ENCODE data around the gene PAK5. TPM values are rescaled to one million over a fixed set of nuclear protein-coding genes. Genes with fewer than 3 reads are reported as not detected.
A peak's percentile ranks its signal among the peaks of the same experiment; 100 is the strongest.

PAK5 gene
- total RNA-seq, 1 experiment from 2014 or later: not detected

DNA sequence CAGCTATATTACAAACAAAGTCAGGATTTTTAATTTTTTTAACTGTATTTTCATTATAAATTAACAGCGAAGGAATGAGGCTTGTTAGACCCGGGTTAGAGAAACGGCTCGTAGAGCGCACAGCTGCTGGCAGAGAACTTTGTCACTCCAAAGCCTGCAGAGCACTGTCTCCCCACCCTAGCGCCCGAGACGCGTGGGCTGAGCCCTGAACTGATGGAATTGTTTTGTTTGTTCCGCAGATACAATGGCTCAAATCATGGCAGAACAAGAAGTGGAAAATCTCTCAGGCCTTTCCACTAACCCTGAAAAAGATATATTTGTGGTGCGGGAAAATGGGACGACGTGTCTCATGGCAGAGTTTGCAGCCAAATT, 323.7 kb downstream of the PAK5 start:
- Histone ChIP-seq H3K36me3 (no peaks in the 10 kb centered on the region), H3K27me3 (peaks cover 32% of the 10 kb centered on the region), H3K9me3 (no peaks in the 10 kb centered on the region), H3K4me3 (peak overlapping the region; percentile 28; the same call in 1 of the 2 replicates)
- DNase-seq: no peak

DNA sequence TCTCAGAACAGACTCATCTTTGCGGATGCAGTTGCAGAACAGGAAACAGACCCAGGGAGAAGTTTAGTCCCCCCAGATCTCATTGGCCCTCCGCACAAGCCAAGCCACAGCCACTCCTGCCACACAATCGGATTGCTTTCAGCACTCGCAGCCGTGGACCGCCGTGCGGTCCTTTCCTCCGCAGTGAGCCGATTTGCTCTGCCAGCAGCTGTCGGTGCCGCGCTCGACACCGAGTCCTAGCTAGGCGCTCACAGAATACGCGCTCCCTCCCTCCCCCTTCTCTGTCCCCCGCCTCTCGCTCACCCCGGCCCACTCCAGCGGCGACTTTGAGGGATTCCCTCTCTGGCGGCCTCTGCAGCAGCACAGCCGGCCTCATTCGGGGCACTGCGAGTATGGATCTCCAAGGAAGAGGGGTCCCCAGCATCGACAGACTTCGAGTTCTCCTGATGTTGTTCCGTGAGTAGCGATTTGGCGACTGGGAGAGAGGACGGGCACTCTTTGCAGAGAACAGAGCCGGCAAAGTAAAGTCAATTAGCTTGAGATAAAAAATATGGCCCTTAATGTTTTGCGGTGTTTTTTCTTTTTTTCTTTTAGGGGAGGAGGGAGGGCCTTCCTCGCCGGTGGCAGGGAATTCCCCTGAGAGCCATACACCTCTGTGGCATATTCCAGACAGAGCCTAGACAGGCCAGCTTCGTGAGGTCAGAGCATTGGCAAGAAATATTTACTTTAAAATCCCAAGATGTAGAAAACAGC, 324.2 kb downstream of the PAK5 start, which contains the start of gene LAMP5:
LAMP5 (plus strand) TSS at position 130 of the 753 bp plus-strand sequence; CDS start at position 393, 263 bp downstream.
- no peaks in the 10 kb centered on the region for H3K9me3 ChIP-seq
- DNase-seq: peak; percentile 73
- H3K27me3 ChIP-seq: peaks cover 32% of the 10 kb centered on the region
- peak within 1 kb of the TSS; percentile 28 for H3K4me3 ChIP-seq
- no peaks in the 10 kb centered on the region for H3K36me3 ChIP-seq

DNA sequence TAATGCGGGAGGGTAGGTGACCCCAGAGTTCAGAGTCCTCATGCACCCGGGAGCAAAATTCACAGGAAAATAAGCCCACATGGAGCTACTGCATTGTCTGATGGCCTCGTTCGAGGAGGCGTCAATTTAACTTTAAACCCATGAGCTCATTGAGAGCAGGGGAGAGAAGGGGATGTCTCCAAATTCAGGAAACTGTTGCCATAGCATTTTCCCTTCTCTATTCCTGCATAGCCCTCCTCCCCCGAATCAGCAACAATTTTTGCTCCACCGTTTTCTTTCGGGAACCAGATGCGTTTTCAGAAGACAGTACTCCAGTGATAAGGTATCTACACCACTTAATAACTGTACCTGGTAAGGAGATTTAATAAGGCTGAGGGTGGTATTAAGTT, 324.8 kb downstream of the PAK5 start:
- Histone ChIP-seq H3K9me3 (no peaks in the 10 kb centered on the region), H3K27me3 (peaks cover 32% of the 10 kb centered on the region), H3K36me3 (no peaks in the 10 kb centered on the region), H3K4me3 (peak overlapping the region; percentile 28; the same call in 1 of the 2 replicates)
- no peak for DNase-seq

DNA sequence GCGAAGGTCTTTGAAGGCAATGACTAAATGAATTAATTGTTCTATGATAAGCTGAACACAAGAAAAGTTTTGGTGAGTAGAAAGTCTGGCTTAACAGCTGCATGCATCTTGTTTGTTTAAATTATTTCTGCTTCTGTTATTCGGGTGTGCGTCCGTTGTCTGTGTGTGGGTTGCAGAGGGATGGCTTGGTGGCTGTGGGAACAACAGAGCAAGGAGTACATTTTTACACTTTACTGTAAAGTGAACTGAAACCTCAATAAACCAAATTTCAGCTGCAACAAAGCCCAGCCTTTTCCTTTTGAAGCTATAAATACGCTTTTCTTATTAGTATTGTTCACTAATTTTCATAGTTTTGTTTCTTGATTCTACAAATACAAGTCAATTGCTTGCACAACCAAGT, 328.0 kb downstream of the PAK5 start:
- Histone ChIP-seq H3K27me3 (peaks cover 28% of the 10 kb centered on the region), H3K9me3 (no peaks in the 10 kb centered on the region), H3K4me3 (no peak overlapping the region), H3K36me3 (no peaks in the 10 kb centered on the region)
- no peak for DNase-seq

DNA sequence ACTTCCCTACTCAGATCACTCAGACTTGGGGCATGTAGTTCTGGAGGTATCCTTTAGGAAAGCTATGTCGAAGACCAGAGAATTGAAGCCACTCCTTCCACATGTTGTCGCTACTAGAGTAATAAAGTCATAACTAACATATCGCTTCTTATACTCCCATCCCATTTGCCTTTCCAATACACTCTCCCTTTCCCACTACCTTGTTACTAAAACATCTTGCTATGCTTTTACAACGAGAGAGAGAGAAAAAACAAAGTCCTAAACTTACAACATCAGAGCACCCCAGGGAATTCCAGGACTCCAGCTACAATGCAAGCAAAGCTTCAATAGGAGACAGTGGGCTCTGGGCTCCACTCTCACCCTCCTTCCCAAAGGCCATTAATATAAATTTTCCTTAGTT, 329.6 kb downstream of the PAK5 start:
- H3K9me3 ChIP-seq: no peaks in the 10 kb centered on the region
- peaks cover 11% of the 10 kb centered on the region for H3K27me3 ChIP-seq
- no peak overlapping the region for H3K4me3 ChIP-seq
- no peaks in the 10 kb centered on the region for H3K36me3 ChIP-seq
- DNase-seq: no peak

DNA sequence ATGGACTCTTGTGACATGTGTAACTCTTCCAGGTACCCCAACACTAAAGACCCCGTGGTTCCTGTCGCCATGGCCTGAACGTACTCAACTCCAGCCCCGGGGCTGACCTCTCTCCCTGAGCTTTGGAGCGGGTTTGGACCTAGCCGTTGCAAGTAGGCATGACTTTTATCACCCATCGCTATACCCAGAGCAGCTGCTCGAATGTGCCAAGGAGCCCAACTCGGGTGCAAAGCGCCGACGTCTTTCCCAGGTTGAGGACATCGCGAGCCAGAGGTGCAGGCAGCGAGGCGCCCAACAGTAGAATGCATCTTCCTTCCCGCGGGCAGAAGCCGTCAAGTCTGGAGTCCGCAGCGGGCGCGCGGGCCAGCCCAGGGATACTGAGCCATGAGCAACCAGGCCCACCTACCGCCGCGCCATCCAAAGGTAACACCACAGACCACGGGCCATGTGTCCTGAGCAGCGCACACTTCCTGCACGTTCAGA, 330.1 kb downstream of the PAK5 start:
- no peaks in the 10 kb centered on the region for H3K36me3 ChIP-seq
- DNase-seq: no peak
- no peaks in the 10 kb centered on the region for H3K9me3 ChIP-seq
- no peak overlapping the region for H3K4me3 ChIP-seq
- peaks cover 6% of the 10 kb centered on the region for H3K27me3 ChIP-seq

DNA sequence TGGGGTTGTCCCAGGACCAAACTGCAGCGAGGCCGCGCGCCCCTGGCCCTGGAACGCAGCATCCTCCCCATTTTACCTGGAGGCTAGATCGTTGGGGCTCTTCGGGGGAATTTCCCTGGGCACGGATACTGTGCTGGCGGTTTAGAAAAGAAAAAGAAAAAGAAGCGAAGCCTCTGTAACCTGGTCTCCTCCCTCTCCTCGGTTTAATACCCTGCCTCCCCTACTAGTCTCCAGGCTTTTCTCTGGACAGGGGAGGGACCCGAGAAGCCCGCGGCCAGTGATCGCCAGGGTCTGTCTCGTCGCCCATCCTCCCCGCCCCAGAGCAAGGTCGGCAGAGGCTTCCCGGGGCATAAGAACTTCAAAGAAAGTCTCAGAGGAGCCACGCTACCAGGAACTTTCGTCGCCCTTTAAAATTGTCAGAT, 330.6 kb downstream of the PAK5 start:
- no peak for DNase-seq
- peaks cover 5% of the 10 kb centered on the region; the same call in 1 of the 2 replicates for H3K27me3 ChIP-seq
- no peak overlapping the region for H3K4me3 ChIP-seq
- H3K36me3 ChIP-seq: no peaks in the 10 kb centered on the region
- H3K9me3 ChIP-seq: no peaks in the 10 kb centered on the region

DNA sequence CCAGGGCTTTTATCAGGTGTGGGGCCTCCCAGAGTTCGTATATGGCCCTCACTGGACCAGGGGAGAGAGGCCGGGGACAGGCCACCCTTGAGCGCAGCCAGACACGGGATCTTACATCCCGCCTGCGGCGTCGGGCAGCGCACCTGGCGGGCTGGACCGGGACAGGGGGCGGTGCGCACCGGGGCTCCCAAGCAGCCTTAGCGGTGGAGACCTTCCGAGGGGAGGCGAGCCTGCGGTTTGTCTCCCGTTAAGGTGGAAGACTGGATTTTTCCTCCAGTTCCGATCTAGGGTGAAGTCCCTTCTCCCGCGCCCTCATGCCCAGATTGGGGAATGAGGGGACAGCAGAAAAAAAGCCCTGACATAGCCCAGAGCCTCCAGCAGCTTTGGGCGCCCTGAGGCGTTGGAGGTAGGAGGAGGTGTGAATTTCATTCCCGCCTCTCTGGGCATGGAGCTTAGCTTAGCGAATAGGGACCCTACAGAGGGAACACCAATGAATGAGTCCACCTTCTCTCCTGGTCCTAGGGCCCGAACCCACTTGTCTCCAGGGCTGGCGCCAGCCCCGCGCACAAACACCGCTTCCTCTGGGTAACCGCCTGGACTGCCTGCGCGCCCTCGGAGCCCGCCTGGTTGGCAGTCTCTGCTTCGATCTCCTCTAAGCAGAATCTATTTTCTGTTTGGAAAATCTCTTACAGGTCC, 331.2 kb downstream of the PAK5 start:
- Histone ChIP-seq H3K4me3 (no peak overlapping the region), H3K9me3 (no peaks in the 10 kb centered on the region), H3K36me3 (no peaks in the 10 kb centered on the region), H3K27me3 (peaks cover 5% of the 10 kb centered on the region; the same call in 1 of the 2 replicates)
- no peak for DNase-seq

DNA sequence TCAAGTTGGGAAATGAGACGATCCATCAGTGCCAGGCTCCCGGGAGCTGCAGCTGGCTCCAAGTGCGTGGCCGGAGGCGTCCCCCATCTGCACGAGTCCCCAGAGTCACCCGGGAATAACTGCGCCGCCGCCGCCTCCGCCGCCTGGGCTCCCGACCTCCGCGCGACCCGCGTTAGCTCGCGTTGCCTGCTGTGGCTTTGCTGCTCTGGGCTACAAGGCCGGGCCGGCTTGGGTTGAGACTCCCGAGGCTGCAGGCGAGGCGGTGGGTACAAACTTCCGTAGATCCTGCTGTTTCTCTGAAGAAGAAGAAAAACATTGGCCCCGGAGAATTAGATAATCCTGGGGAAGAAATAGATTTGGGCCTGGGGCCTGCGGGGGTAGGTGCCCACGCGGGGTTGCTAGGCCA, 331.9 kb downstream of the PAK5 start:
- no peak for DNase-seq
- H3K4me3 ChIP-seq: no peak overlapping the region
- H3K9me3 ChIP-seq: no peaks in the 10 kb centered on the region
- no peaks in the 10 kb centered on the region for H3K36me3 ChIP-seq
- no peaks in the 10 kb centered on the region; the same call in 1 of the 2 replicates for H3K27me3 ChIP-seq

DNA sequence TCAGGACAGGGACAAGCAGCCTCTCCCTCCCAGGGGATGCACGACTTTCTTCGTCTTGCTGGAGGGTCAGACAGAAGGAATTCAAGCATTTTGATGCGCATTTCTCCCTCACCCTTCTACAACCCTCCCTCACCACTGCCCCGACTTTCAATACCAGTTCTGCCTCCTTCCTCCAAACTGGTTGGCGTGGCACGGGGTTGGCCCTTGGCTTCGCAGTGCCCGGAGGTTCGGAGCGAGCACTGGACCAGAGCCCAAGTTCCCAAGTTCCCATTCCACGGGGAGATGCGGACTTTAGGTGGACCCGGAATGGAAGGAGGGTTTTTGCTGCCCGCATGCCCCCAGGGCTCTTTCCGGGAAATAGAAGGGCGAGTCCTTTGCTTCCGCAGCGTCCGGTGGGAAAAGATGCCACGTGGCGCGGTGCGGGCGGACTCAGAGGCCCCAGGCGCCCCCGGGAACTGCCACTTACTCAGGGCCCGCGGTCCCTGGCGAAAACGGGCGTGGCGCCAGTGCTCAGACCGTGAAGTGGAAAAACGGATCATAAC, 332.5 kb downstream of the PAK5 start:
- no peaks in the 10 kb centered on the region for H3K36me3 ChIP-seq

DNA sequence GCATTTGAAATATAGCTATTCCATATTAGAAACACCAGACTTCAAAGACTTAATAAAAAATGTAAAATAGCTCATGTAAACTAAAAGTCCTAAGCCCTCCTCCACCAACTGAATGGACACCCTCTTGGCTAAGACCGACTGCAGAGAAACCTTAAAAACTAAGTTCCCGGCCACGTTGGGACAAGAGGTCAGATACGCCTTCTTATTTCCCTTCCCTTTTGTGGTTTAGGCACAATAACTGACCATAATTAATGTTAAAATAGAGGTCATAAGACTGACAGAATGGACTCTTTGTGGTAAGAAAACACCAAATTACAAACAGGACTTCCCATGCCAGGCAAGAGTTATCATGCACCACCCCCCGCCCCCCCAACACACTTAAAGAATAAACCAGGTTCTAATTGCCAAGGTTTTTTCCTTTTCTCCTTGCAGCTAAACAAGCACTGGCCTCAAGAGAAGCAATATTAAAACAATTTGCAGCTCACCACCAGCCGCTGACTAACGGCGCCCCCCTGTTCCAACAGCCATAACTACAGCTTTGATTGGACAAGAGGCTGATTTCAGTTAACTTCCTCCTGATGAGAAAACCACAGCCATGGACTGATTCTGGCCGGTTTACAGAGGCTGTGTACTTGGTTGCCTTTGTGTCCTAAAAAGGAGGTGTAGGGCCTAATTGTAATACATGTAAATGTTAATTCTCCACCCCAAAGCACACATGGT, 335.2 kb downstream of the PAK5 start:
- Histone ChIP-seq H3K9me3 (no peaks in the 10 kb centered on the region), H3K27me3 (no peaks in the 10 kb centered on the region), H3K4me3 (no peak overlapping the region), H3K36me3 (no peaks in the 10 kb centered on the region)
- peak; percentile 80 for DNase-seq

More for the DNA sequence above, 332.5 kb downstream of the PAK5 start:
- Histone ChIP-seq H3K9me3 (no peaks in the 10 kb centered on the region), H3K4me3 (no peak overlapping the region), H3K27me3 (no peaks in the 10 kb centered on the region; the same call in 1 of the 2 replicates)
- DNase-seq: no peak

DNA sequence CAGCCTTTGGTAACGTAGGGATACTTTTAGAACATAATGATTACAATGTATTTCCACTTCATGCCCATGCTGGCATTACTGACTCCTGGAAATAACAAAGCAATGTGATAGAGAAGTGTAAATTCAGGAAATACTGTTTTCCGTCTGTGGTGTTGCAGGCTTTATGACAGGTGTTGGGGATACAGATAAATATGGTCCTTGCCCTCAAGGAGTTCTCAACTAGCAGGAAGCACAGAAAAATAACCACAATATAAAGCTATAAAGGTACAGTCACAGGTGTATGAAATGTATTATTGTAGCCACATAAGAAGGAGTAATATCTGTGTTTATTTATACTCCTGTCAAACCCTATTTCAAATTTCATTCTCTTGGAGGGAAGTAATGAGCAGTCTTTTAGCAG, 337.4 kb downstream of the PAK5 start:
- H3K27me3 ChIP-seq: no peaks in the 10 kb centered on the region
- DNase-seq: no peak
- no peaks in the 10 kb centered on the region for H3K9me3 ChIP-seq
- no peaks in the 10 kb centered on the region for H3K36me3 ChIP-seq
- H3K4me3 ChIP-seq: no peak overlapping the region

DNA sequence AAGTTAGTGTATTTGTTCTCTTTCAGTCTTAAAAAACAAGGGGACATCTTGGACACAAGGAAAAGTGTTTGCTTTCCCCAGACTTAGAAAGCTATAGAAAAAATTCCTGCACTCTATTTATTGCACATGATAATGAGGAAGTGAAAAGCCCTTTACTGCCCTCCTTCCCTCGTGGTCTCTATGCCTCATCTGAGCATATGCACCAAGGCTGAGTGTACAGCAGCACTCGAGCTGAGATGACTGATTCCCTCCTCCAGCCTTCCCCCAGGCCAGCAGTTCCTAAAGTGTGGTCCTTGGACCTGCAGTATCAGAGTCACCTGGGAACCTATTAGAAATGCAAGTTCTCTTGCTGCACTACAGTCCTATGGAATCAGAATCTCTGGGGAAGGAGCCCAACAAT, 338.8 kb downstream of the PAK5 start:
- no peak for DNase-seq
- H3K9me3 ChIP-seq: no peaks in the 10 kb centered on the region
- no peak overlapping the region for H3K4me3 ChIP-seq
- no peaks in the 10 kb centered on the region for H3K27me3 ChIP-seq
- H3K36me3 ChIP-seq: no peaks in the 10 kb centered on the region

DNA sequence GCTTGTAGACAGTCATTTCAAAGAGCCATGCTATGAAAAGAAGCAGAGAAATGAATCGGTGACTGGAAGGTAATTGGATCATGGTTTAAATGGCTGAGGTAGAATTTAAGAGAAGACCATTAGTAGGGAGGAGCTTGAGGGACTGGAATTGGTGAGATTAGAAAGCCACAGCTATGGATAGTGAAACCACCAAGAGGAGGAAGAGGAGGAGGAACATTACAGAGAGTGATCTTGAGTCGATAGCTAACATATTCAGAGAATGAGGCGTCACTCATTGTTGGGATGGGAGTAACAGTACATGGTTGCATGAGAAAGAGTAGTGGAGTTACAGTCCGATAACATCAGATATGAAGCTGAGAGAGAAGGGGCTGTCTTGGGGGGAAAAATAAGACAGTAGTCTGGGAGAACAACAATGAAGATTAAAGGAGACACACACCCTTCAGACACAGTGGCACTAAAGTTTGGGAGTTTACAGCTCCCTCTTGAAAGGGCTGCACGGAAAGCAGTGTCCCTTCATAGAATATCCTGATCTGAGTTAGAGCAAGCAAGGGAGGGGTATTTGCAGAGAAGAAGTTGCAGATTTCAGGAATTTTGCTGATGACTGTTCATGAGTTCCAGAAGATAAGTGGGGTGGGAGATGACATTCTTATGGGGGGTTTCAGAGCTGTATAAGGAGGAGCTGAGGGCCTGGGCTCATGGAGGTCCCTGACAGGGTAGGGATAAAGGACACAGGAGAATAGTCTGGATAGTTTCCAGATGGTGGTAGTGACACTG, 339.6 kb downstream of the PAK5 start:
- Histone ChIP-seq H3K9me3 (no peaks in the 10 kb centered on the region), H3K36me3 (no peaks in the 10 kb centered on the region), H3K4me3 (no peak overlapping the region), H3K27me3 (no peaks in the 10 kb centered on the region)
- DNase-seq: no peak

DNA sequence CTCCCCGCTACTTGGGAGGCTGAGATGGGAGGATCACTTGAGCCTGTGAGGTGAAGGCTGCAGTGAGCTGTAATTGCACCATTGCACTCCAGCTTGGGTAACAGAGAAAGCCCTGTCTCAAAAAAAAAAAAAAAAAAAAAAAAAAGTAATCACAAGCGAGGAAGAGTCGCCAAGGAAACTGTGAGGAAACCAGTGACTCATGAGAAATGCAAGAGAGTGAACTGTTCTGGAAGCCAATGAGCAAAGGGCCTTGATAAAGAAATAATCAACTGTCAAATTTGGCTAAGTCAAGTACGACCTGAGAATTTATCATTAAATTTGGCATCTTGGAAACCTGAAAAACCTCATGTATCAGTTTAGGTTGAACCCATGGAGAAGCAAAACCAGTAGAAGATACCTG, 340.6 kb downstream of the PAK5 start:
- Histone ChIP-seq H3K36me3 (no peaks in the 10 kb centered on the region), H3K27me3 (no peaks in the 10 kb centered on the region), H3K9me3 (no peaks in the 10 kb centered on the region), H3K4me3 (no peak overlapping the region)
- peak; percentile 41 for DNase-seq

DNA sequence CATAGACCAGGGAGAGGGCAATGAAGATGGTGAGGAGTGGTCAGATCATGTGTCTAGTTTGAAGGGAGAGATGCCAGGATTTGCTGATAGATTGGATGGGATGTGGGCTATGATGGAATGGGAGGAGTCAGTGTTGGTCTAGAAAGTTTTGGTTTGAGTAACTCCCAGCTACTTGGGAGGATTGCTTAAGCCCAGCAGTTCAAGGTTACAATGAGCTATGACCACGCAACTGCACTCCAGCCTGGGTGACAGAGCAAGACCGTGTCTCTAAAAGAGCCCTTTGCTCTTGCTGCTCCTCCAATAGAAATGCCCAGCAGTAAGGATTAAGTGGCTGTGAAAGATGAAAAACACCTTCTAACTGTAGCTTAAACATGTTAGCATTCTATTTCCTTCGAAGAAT, 342.7 kb downstream of the PAK5 start:
- H3K9me3 ChIP-seq: no peaks in the 10 kb centered on the region
- no peak for DNase-seq
- no peaks in the 10 kb centered on the region for H3K27me3 ChIP-seq
- H3K4me3 ChIP-seq: no peak overlapping the region
- no peaks in the 10 kb centered on the region for H3K36me3 ChIP-seq
